Astrocyte (in vitro differentiated cells and primary cell): ENCODE data around the gene SUPT20HL1. TPM values are rescaled to one million over a fixed set of nuclear protein-coding genes. Genes with fewer than 3 reads are reported as not detected.
"Not testable (repeated sequence)": the region's sequence is repeated elsewhere in the genome, so short reads cannot be mapped to it uniquely, and the experiment has no call there.

Source experiments
- DNase-seq: peaks from one replicate; pipeline ENCODE4 v3.0.0-alpha.2; 2010; ENCODE audit warnings: low read depth
- FAIRE-seq: peaks from 2 replicates; lab custom pipeline; 2011; peaks lifted over from hg19 to GRCh38; lab: Jason Lieb, UNC
- H2AFZ ChIP-seq: 2 replicates; pipeline ENCODE4 v1.6.0; 2012; ENCODE audit warnings: low read depth, low read length, inconsistent platforms
- H3K27ac ChIP-seq: 2 replicates; pipeline ENCODE4 v1.5.1; 2011; ENCODE audit warnings: low read depth, low read length, inconsistent platforms
- H3K27me3 ChIP-seq: 2 replicates; pipeline ENCODE4 v1.6.0; 2011; ENCODE audit warnings: low read length, inconsistent platforms; ENCODE audit not compliant: insufficient read depth
- H3K36me3 ChIP-seq: 2 replicates; pipeline ENCODE4 v1.5.1; 2011; ENCODE audit warnings: low read length, inconsistent platforms; ENCODE audit not compliant: insufficient read depth
- H3K4me1 ChIP-seq: 2 replicates; pipeline ENCODE4 v1.5.1; 2011; ENCODE audit warnings: low read length, inconsistent platforms; ENCODE audit not compliant: insufficient read depth
- H3K4me2 ChIP-seq: 2 replicates; pipeline ENCODE4 v1.6.0; 2012; ENCODE audit warnings: low read length, inconsistent platforms
- H3K4me3 ChIP-seq: 2 replicates; pipeline ENCODE4 v1.5.1; 2011; ENCODE audit warnings: low read depth, mild to moderate bottlenecking, low read length, inconsistent platforms; ENCODE audit not compliant: insufficient read depth
- H3K79me2 ChIP-seq: 2 replicates; pipeline ENCODE4 v1.6.0; 2012; ENCODE audit warnings: mild to moderate bottlenecking, low read length, inconsistent platforms; ENCODE audit not compliant: insufficient read depth
- H3K9ac ChIP-seq: 2 replicates; pipeline ENCODE4 v1.6.0; 2012; ENCODE audit warnings: mild to moderate bottlenecking, low read length, inconsistent platforms
- H3K9me3 ChIP-seq: 2 replicates; pipeline ENCODE4 v1.5.1; 2012; ENCODE audit warnings: low read depth, mild to moderate bottlenecking, low read length, inconsistent platforms; ENCODE audit not compliant: insufficient read depth
- H4K20me1 ChIP-seq: 2 replicates; pipeline ENCODE4 v1.6.0; 2012; ENCODE audit warnings: low read length, inconsistent platforms; ENCODE audit not compliant: insufficient read depth
- H3K27ac Mint-ChIP-seq: one replicate; pipeline ENCODE4 v1.8.0; 2021; ENCODE audit warnings: mild to moderate bottlenecking, mixed read lengths; ENCODE audit not compliant: unreplicated experiment
- H3K27me3 Mint-ChIP-seq: one replicate; pipeline ENCODE4 v1.8.0; 2021; ENCODE audit warnings: low read depth, mixed read lengths; ENCODE audit not compliant: unreplicated experiment
- H3K36me3 Mint-ChIP-seq: one replicate; pipeline ENCODE4 v1.8.0; 2021; ENCODE audit warnings: low read depth, mixed read lengths; ENCODE audit not compliant: unreplicated experiment
- H3K4me1 Mint-ChIP-seq: one replicate; pipeline ENCODE4 v1.8.0; 2021; ENCODE audit warnings: low read depth, mixed read lengths; ENCODE audit not compliant: unreplicated experiment
- H3K4me3 Mint-ChIP-seq: one replicate; pipeline ENCODE4 v1.8.0; 2021; ENCODE audit warnings: mild to moderate bottlenecking, moderate library complexity, mixed read lengths; ENCODE audit not compliant: unreplicated experiment
- H3K9me3 Mint-ChIP-seq: one replicate; pipeline ENCODE4 v1.8.0; 2021; ENCODE audit warnings: mild to moderate bottlenecking, mixed read lengths; ENCODE audit not compliant: unreplicated experiment
- CTCF ChIP-seq: IDR thresholded peaks from 2 replicates; pipeline ENCODE4 v1.5.1; 2011; ENCODE audit warnings: low read depth, mild to moderate bottlenecking, inconsistent platforms, low read length, moderate library complexity; ENCODE audit not compliant: insufficient read depth
- EZH2 ChIP-seq: IDR thresholded peaks from 2 replicates; pipeline ENCODE4 v1.6.1; 2012; ENCODE audit warnings: mild to moderate bottlenecking, low read length, inconsistent platforms; ENCODE audit not compliant: insufficient read depth
- total RNA-seq: library from RNA; stranded (reverse); gene quantifications from 2 replicates; pipeline ENCODE4 v1.2.1, GENCODE V29; 2021

The SUPT20HL1 gene
- total RNA-seq, 1 donor from 2014 or later: not detected

GRCh38 chrX:24380262-24381187, 20.1 kb downstream of the SUPT20HL1 start:
- H4K20me1 ChIP-seq: no peaks in the 10 kb centered on the region
- no peaks in the 10 kb centered on the region for H3K36me3 ChIP-seq
- no peak overlapping the region for H3K9ac ChIP-seq
- no peak overlapping the region for H3K27ac ChIP-seq
- H2AFZ ChIP-seq: no peak overlapping the region
- no peaks in the 10 kb centered on the region for H3K9me3 ChIP-seq
- no peaks in the 10 kb centered on the region for H3K36me3 Mint-ChIP-seq
- H3K4me1 ChIP-seq: no peaks in the 10 kb centered on the region
- H3K4me1 Mint-ChIP-seq: no peaks in the 10 kb centered on the region
- H3K4me3 Mint-ChIP-seq: no peak overlapping the region
- no peak overlapping the region for H3K27ac Mint-ChIP-seq
- H3K27me3 Mint-ChIP-seq: no peaks in the 10 kb centered on the region
- FAIRE-seq: no peak
- H3K9me3 Mint-ChIP-seq: no peaks in the 10 kb centered on the region
- no peak for DNase-seq
- no peaks in the 10 kb centered on the region for H3K79me2 ChIP-seq
- no peak overlapping the region for H3K4me2 ChIP-seq
- no peak for TF ChIP-seq EZH2
- TF ChIP-seq CTCF: no peak
- peaks cover 3% of the 10 kb centered on the region for H3K27me3 ChIP-seq
- no peak overlapping the region for H3K4me3 ChIP-seq

GRCh38 chrX:24382315-24382714, 21.9 kb downstream of the SUPT20HL1 start:
- not testable (repeated sequence) for H3K27ac Mint-ChIP-seq, H3K27me3 ChIP-seq, H3K9ac ChIP-seq, H4K20me1 ChIP-seq, H3K36me3 Mint-ChIP-seq, H3K9me3 Mint-ChIP-seq, H3K79me2 ChIP-seq, H3K4me3 ChIP-seq, H3K4me3 Mint-ChIP-seq, H3K4me1 ChIP-seq, H3K4me2 ChIP-seq, H3K27ac ChIP-seq, H3K36me3 ChIP-seq, H3K27me3 Mint-ChIP-seq, FAIRE-seq, DNase-seq, H2AFZ ChIP-seq, H3K9me3 ChIP-seq, H3K4me1 Mint-ChIP-seq

- DNase-seq (no peak), FAIRE-seq (no peak)
- no peak for TF ChIP-seq EZH2
- no peak for TF ChIP-seq CTCF
- Mint-ChIP-seq H3K9me3 (no peaks in the 10 kb centered on the region), H3K4me3 (no peak overlapping the region), H3K4me1 (no peaks in the 10 kb centered on the region), H3K27ac (no peak overlapping the region), H3K36me3 (no peaks in the 10 kb centered on the region), H3K27me3 (peaks cover 6% of the 10 kb centered on the region)
- no peaks in the 10 kb centered on the region for H3K36me3 ChIP-seq
- no peaks in the 10 kb centered on the region for H4K20me1 ChIP-seq
- H3K27me3 ChIP-seq: peaks cover 3% of the 10 kb centered on the region
- no peak overlapping the region for H3K4me2 ChIP-seq
- no peak overlapping the region for H3K9ac ChIP-seq
- no peaks in the 10 kb centered on the region for H3K9me3 ChIP-seq
- H3K4me1 ChIP-seq: no peaks in the 10 kb centered on the region
- H3K27ac ChIP-seq: no peak overlapping the region
- no peak overlapping the region for H3K4me3 ChIP-seq
- H3K79me2 ChIP-seq: no peaks in the 10 kb centered on the region
- no peak overlapping the region for H2AFZ ChIP-seq
These were observed 27.3 kb downstream of the SUPT20HL1 start for GRCh38 chrX:24387724-24388123.
